H9 (cell line): ENCODE results near the gene TMPRSS7. TPM values are rescaled to one million over a fixed set of nuclear protein-coding genes. Genes with fewer than 3 reads are reported as not detected.

Source experiments
- DNase-seq: peaks from one replicate; pipeline ENCODE4 v3.0.0-alpha.2; 2017
- H2AFZ ChIP-seq: one replicate; pipeline ENCODE4 v1.6.1; 2013; ENCODE audit warnings: mild to moderate bottlenecking, low read length, control low read depth, moderate library complexity
- H2AK5ac ChIP-seq: 2 replicates; pipeline ENCODE4 v1.6.1; 2013; ENCODE audit warnings: low read length, control low read depth, mixed read lengths; ENCODE audit not compliant: insufficient read length
- H2BK120ac ChIP-seq: one replicate; pipeline ENCODE4 v1.6.1; 2013; ENCODE audit warnings: low read depth, mild to moderate bottlenecking, low read length, control low read depth, inconsistent platforms; ENCODE audit not compliant: poor library complexity, severe bottlenecking
- H2BK12ac ChIP-seq: 2 replicates; pipeline ENCODE4 v1.6.1; 2013; ENCODE audit warnings: low read length, control low read depth, mixed read lengths, low read depth; ENCODE audit not compliant: insufficient read length
- H2BK15ac ChIP-seq: 2 replicates; pipeline ENCODE4 v1.6.1; 2013; ENCODE audit warnings: low read depth, low read length, control low read depth
- H2BK20ac ChIP-seq: one replicate; pipeline ENCODE4 v1.6.1; 2013; ENCODE audit warnings: low read depth, mild to moderate bottlenecking, low read length, control low read depth, inconsistent platforms; ENCODE audit not compliant: poor library complexity, severe bottlenecking
- H2BK5ac ChIP-seq: 2 replicates; pipeline ENCODE4 v1.6.1; 2013; ENCODE audit warnings: low read length, control low read depth, mixed read lengths; ENCODE audit not compliant: insufficient read length
- H3K14ac ChIP-seq: 2 replicates; pipeline ENCODE4 v1.6.1; 2013; ENCODE audit warnings: low read length, control low read depth; ENCODE audit not compliant: insufficient read depth
- H3K18ac ChIP-seq: 2 replicates; pipeline ENCODE4 v1.6.1; 2013; ENCODE audit warnings: low read depth, mild to moderate bottlenecking, mixed read lengths, low read length, control low read depth; ENCODE audit not compliant: insufficient read length
- H3K23ac ChIP-seq: 2 replicates; pipeline ENCODE4 v1.6.1; 2013; ENCODE audit warnings: low read length, control low read depth, mixed read lengths, low read depth; ENCODE audit not compliant: insufficient read length
- H3K23me2 ChIP-seq: 2 replicates; pipeline ENCODE4 v1.6.1; 2013; ENCODE audit warnings: low read depth, mild to moderate bottlenecking, mixed read lengths, low read length, control low read depth; ENCODE audit not compliant: insufficient read length, poor library complexity, severe bottlenecking
- H3K27ac ChIP-seq: 2 replicates; pipeline ENCODE4 v1.5.1; 2013; ENCODE audit warnings: low read length, control low read depth, mixed read lengths, low read depth; ENCODE audit not compliant: insufficient read length
- H3K27me3 ChIP-seq: 2 replicates; pipeline ENCODE4 v1.6.1; 2013; ENCODE audit warnings: low read length, control low read depth, inconsistent platforms; ENCODE audit not compliant: insufficient read depth
- H3K4ac ChIP-seq: 2 replicates; pipeline ENCODE4 v1.6.1; 2013; ENCODE audit warnings: low read depth, mild to moderate bottlenecking, control low read depth, inconsistent platforms, low read length, moderate library complexity
- H3K4me1 ChIP-seq: 2 replicates; pipeline ENCODE4 v1.6.1; 2013; ENCODE audit warnings: low read length, control low read depth, inconsistent platforms; ENCODE audit not compliant: insufficient read depth
- H3K4me2 ChIP-seq: 2 replicates; pipeline ENCODE4 v1.6.1; 2013; ENCODE audit warnings: low read length, control low read depth, mixed read lengths; ENCODE audit not compliant: insufficient read length, insufficient read depth
- H3K56ac ChIP-seq: 2 replicates; pipeline ENCODE4 v1.6.1; 2013; ENCODE audit warnings: low read depth, mild to moderate bottlenecking, mixed read lengths, low read length, control low read depth; ENCODE audit not compliant: insufficient read length
- H3K79me1 ChIP-seq: 2 replicates; pipeline ENCODE4 v1.6.1; 2013; ENCODE audit warnings: low read depth, mild to moderate bottlenecking, moderate library complexity, low read length, control low read depth, inconsistent platforms; ENCODE audit not compliant: insufficient read depth, poor library complexity, severe bottlenecking
- H3K79me2 ChIP-seq: 2 replicates; pipeline ENCODE4 v1.6.1; 2013; ENCODE audit warnings: low read length, control low read depth, inconsistent platforms; ENCODE audit not compliant: insufficient read depth
- H3K9ac ChIP-seq: 2 replicates; pipeline ENCODE4 v1.6.1; 2013; ENCODE audit warnings: low read length, control low read depth, mixed read lengths; ENCODE audit not compliant: insufficient read length; ENCODE audit errors: extremely low read depth
- H3K9me3 ChIP-seq: one replicate; pipeline ENCODE4 v1.6.1; 2013; ENCODE audit warnings: low read depth, low read length, inconsistent platforms; ENCODE audit not compliant: control insufficient read depth
- H3T11ph ChIP-seq: one replicate; pipeline ENCODE4 v1.6.1; 2013; ENCODE audit warnings: mild to moderate bottlenecking, low read length, control low read depth, inconsistent platforms
- H4K20me1 ChIP-seq: one replicate; pipeline ENCODE4 v1.6.1; 2013; ENCODE audit not compliant: control insufficient read depth, insufficient read length, insufficient read depth
- H4K5ac ChIP-seq: 2 replicates; pipeline ENCODE4 v1.6.1; 2013; ENCODE audit warnings: low read depth, mild to moderate bottlenecking, mixed read lengths, low read length, control low read depth; ENCODE audit not compliant: insufficient read length
- H4K8ac ChIP-seq: replicated peaks from 2 replicates; pipeline ENCODE4 v1.6.1; 2013; ENCODE audit warnings: low read length, control low read depth, mixed read lengths, low read depth; ENCODE audit not compliant: insufficient read length
- H4K91ac ChIP-seq: 2 replicates; pipeline ENCODE4 v1.6.1; 2013; ENCODE audit warnings: low read depth, mild to moderate bottlenecking, moderate library complexity, mixed read lengths, low read length, control low read depth; ENCODE audit not compliant: insufficient read length
- H3K27ac Mint-ChIP-seq, 3 experiments: 2 replicates in 2 of 3; 3 replicates in 1 of 3; pipeline ENCODE4 v1.8.0; 2020 to 2021; ENCODE audit warnings: mixed read lengths in 3 of 3, mild to moderate bottlenecking in 1 of 3, moderate library complexity in 1 of 3
- H3K27me3 Mint-ChIP-seq: 2 replicates; pipeline ENCODE4 v1.8.0; 2021; ENCODE audit warnings: low read depth, mild to moderate bottlenecking, moderate library complexity, mixed read lengths
- H3K36me3 Mint-ChIP-seq, 3 experiments: 2 replicates in 2 of 3; 3 replicates in 1 of 3; pipeline ENCODE4 v1.8.0; 2020 to 2021; ENCODE audit warnings: low read depth in 3 of 3, mixed read lengths in 3 of 3; ENCODE audit not compliant: insufficient read depth in 1 of 3
- H3K4me1 Mint-ChIP-seq, 2 experiments: 2 replicates each; pipeline ENCODE4 v1.8.0; 2020; ENCODE audit warnings: mixed read lengths in 2 of 2
- H3K4me3 Mint-ChIP-seq, 2 experiments: 2 replicates in 1 of 2; 3 replicates in 1 of 2; pipeline ENCODE4 v1.8.0; 2020 to 2021; ENCODE audit warnings: mild to moderate bottlenecking in 2 of 2, mixed read lengths in 2 of 2, moderate library complexity in 1 of 2
- H3K9me3 Mint-ChIP-seq, 2 experiments: 2 replicates in 1 of 2; 3 replicates in 1 of 2; pipeline ENCODE4 v1.8.0; 2020; ENCODE audit warnings: mild to moderate bottlenecking in 2 of 2, mixed read lengths in 2 of 2, moderate library complexity in 1 of 2
- CTCF ChIP-seq: fragments of 200-600 bp; sonication (generic); conservative IDR thresholded peaks from 3 replicates; pipeline ENCODE4 v1.8.0; 2021; ENCODE audit warnings: antibody characterized with exemption, mild to moderate bottlenecking
- WGBS: extraction: QIAGEN DNeasy Blood & Tissue Kit; methylation state at CpG from one replicate; pipeline ENCODE4 v1.1.7; 2013; ENCODE audit warnings: missing lambda C conversion rate, low lambda C conversion rate, mixed read lengths; ENCODE audit not compliant: insufficient read length; ENCODE audit errors: extremely low coverage; 5-methylcytosine and 5-hydroxymethylcytosine counted together
- total RNA-seq: library from RNA; stranded (reverse); gene quantifications from 2 replicates; pipeline ENCODE4 v1.2.1, GENCODE V29; 2021

Gene TMPRSS7
- total RNA-seq, 1 experiment from 2014 or later: not detected

DNA sequence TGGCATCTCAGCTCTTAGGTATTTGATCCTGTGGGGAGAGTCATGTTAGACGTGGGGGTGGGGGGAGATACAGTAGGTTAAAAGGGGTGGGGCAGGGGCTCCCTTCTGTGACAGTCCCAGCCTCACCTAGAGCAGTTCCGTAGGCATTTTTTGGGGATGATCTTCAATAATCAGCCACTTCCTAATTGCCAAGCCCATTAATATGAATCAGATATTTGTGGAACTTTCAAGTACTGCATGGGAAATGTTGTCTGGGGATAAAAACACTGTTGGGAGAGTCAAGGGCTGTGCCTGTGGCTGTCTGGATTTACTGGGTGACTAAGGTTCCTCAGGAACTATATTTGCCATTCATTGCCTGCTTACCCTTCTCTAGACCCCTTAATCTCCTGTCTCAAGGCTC, 61.2 kb downstream of the TMPRSS7 start:
- no peak overlapping the region for H4K5ac ChIP-seq
- H2AK5ac ChIP-seq: no peak overlapping the region
- H3K36me3 Mint-ChIP-seq: peaks cover 3 to 14% (median 7%) of the 10 kb centered on the region in 3 experiments; a peak in 4 of 7 replicates
- no peak overlapping the region for H3K27ac ChIP-seq
- no peak for DNase-seq
- H4K8ac ChIP-seq: no peak overlapping the region
- H2BK12ac ChIP-seq: no peak overlapping the region
- no peaks in the 10 kb centered on the region for H3K27me3 ChIP-seq
- no peak overlapping the region for H3K4ac ChIP-seq
- no peak overlapping the region for H3T11ph ChIP-seq
- H2BK15ac ChIP-seq: no peak overlapping the region
- H3K9me3 ChIP-seq: no peaks in the 10 kb centered on the region
- peaks cover 17 to 31% of the 10 kb centered on the region in 2 experiments for H3K4me1 Mint-ChIP-seq
- no peaks in the 10 kb centered on the region for H3K9me3 Mint-ChIP-seq
- no peak overlapping the region for H3K9ac ChIP-seq
- no peaks in the 10 kb centered on the region for H3K23me2 ChIP-seq
- peaks cover 1% of the 10 kb centered on the region; the same call in 1 of the 2 replicates for H3K27me3 Mint-ChIP-seq
- H2BK20ac ChIP-seq: no peak overlapping the region
- H3K79me1 ChIP-seq: no peaks in the 10 kb centered on the region
- H3K79me2 ChIP-seq: no peaks in the 10 kb centered on the region
- no peak for TF ChIP-seq CTCF
- no peak overlapping the region for H4K91ac ChIP-seq
- H3K27ac Mint-ChIP-seq: no peak overlapping the region
- H2AFZ ChIP-seq: no peak overlapping the region
- no peak overlapping the region for H2BK120ac ChIP-seq
- H3K4me3 Mint-ChIP-seq: no peak overlapping the region
- H3K4me1 ChIP-seq: peaks cover 9% of the 10 kb centered on the region
- H3K4me2 ChIP-seq: no peak overlapping the region
- no peak overlapping the region for H3K18ac ChIP-seq
- no peak overlapping the region for H3K56ac ChIP-seq
- WGBS: no CpG with 5 or more reads among the region's 2 CpGs
- H4K20me1 ChIP-seq: no peaks in the 10 kb centered on the region
- no peak overlapping the region for H3K23ac ChIP-seq
- no peak overlapping the region for H2BK5ac ChIP-seq
- no peak overlapping the region for H3K14ac ChIP-seq
